NCI-H187 treated with DMSO at 0.1 percent for 48 hours (cell line): ENCODE measurements around the gene TMEM273.

ENCODE experiments used
- DNase-seq: peaks from one replicate; lab custom pipeline; 2025; lab: John Stamatoyannopoulos, UW

TMEM273 gene

GRCh38 chr10:49164559-49165188 is 23.5 kb downstream of the TMEM273 start:
- no peak for DNase-seq

GRCh38 chr10:49163741-49164140 is 24.4 kb downstream of the TMEM273 start:
- no peak for DNase-seq

GRCh38 chr10:49162761-49163310 is 25.4 kb downstream of the TMEM273 start:
- no peak for DNase-seq

GRCh38 chr10:49162063-49162462 is 26.1 kb downstream of the TMEM273 start:
- DNase-seq: no peak

GRCh38 chr10:49161411-49161997 is 26.7 kb downstream of the TMEM273 start:
- no peak for DNase-seq

- no peak for DNase-seq
These were observed 27.4 kb downstream of the TMEM273 start for GRCh38 chr10:49160814-49161213.

- DNase-seq: no peak
These were observed 28.1 kb downstream of the TMEM273 start for GRCh38 chr10:49160110-49160509.

GRCh38 chr10:49158915-49159314 is 29.3 kb downstream of the TMEM273 start:
- no peak for DNase-seq

- DNase-seq: no peak
These were observed 29.8 kb downstream of the TMEM273 start for GRCh38 chr10:49158404-49158803.

GRCh38 chr10:49157229-49157628 is 31.0 kb downstream of the TMEM273 start:
- no peak for DNase-seq

- no peak for DNase-seq
These were observed 33.5 kb downstream of the TMEM273 start for GRCh38 chr10:49154641-49155040.

- no peak for DNase-seq
These were observed 34.2 kb downstream of the TMEM273 start for GRCh38 chr10:49153971-49154370.

GRCh38 chr10:49153115-49153514 is 35.1 kb downstream of the TMEM273 start:
- no peak for DNase-seq

- DNase-seq: no peak
These were observed 35.5 kb downstream of the TMEM273 start for GRCh38 chr10:49152663-49153062.

- DNase-seq: no peak
These were observed 36.2 kb downstream of the TMEM273 start for GRCh38 chr10:49152037-49152436.

- DNase-seq: no peak
These were observed 36.7 kb downstream of the TMEM273 start for GRCh38 chr10:49151481-49151880.

- no peak for DNase-seq
These were observed 37.2 kb downstream of the TMEM273 start for GRCh38 chr10:49151025-49151445.

- DNase-seq: no peak
These were observed 37.8 kb downstream of the TMEM273 start for GRCh38 chr10:49150426-49150825.

- no peak for DNase-seq
These were observed 38.3 kb downstream of the TMEM273 start for GRCh38 chr10:49149881-49150280.

- no peak for DNase-seq
These were observed 44.0 kb downstream of the TMEM273 start for GRCh38 chr10:49144058-49144720.

GRCh38 chr10:49143249-49143648 is 44.9 kb downstream of the TMEM273 start:
- no peak for DNase-seq

- DNase-seq: no peak
These were observed 46.5 kb downstream of the TMEM273 start for GRCh38 chr10:49141541-49142332.
